K562 (cell line): ENCODE data around the gene ALDH3B2. TPM values are rescaled to one million over a fixed set of nuclear protein-coding genes. Genes with fewer than 3 reads are reported as not detected.

Experiments used
- ATF7 ChIP-seq: fragments of 450-650 bp; IDR thresholded peaks from 2 replicates; pipeline ENCODE4 v1.7.1; 2014; ENCODE audit warnings: mild to moderate bottlenecking, moderate library complexity
- FOSL1 ChIP-seq: fragments of 200-800 bp; sonication (Bioruptor generic); conservative IDR thresholded peaks from 2 replicates; pipeline ENCODE4 v1.6.1; 2016; ENCODE audit warnings: missing genetic modification characterization, missing compliant biosample characterization
- HMGN3 ChIP-seq: IDR thresholded peaks from 2 replicates; pipeline ENCODE4 v1.6.1; 2011; ENCODE audit warnings: borderline replicate concordance, low read depth, mild to moderate bottlenecking, mixed read lengths, low read length; ENCODE audit not compliant: insufficient read length; ENCODE audit errors: extremely low read depth
- MAZ ChIP-seq, 2 experiments: fragments of 450-650 bp in 1 of 2; sonication (generic) in 1 of 2; formaldehyde crosslinking; IDR thresholded peaks in 1 of 2; conservative IDR thresholded peaks in 1 of 2; 2 replicates each; pipeline versions ENCODE4 v1.4.0 to v1.5.0; 2020; ENCODE audit warnings: mild to moderate bottlenecking in 1 of 2, missing genetic modification reagents in 1 of 2
- NCOR1 ChIP-seq: fragments of 450-650 bp; IDR thresholded peaks from 2 replicates; pipeline ENCODE4 v1.6.1; 2016; ENCODE audit warnings: mild to moderate bottlenecking, moderate library complexity
- NELFE ChIP-seq: IDR thresholded peaks from 2 replicates; pipeline ENCODE4 v1.6.1; 2011; ENCODE audit warnings: mild to moderate bottlenecking; ENCODE audit not compliant: insufficient read depth, insufficient read length
- PHB2 ChIP-seq: fragments of 450-650 bp; IDR thresholded peaks from 2 replicates; pipeline ENCODE4 v1.6.1; 2017; ENCODE audit warnings: low read depth
- POLR2A ChIP-seq: fragments of 450-650 bp; conservative IDR thresholded peaks from 2 replicates; pipeline ENCODE4 v1.6.1; 2016
- POLR2AphosphoS2 ChIP-seq: IDR thresholded peaks from 2 replicates; pipeline ENCODE4 v1.6.1; 2012; ENCODE audit warnings: low read length, improper control_type of control experiment
- RB1 ChIP-seq: fragments of 450-650 bp; IDR thresholded peaks from 2 replicates; pipeline ENCODE4 v1.6.1; 2017; ENCODE audit warnings: low read depth, mild to moderate bottlenecking
- RBM22 ChIP-seq: fragments of 200-400 bp; formaldehyde crosslinking; IDR thresholded peaks from 2 replicates; pipeline ENCODE4 v1.6.1; 2018; ENCODE audit warnings: low read length, low read depth; ENCODE audit not compliant: poor library complexity, severe bottlenecking
- REST ChIP-seq, 2 experiments: fragments of 450-650 bp; formaldehyde crosslinking in 1 of 2; IDR thresholded peaks; 2 replicates each; pipeline versions ENCODE4 v1.4.0 to v1.6.1; 2014 to 2020; ENCODE audit warnings: mild to moderate bottlenecking in 2 of 2, borderline replicate concordance in 1 of 2, low read depth in 1 of 2
- RUNX1 ChIP-seq: sonication (generic); IDR thresholded peaks from 2 replicates; pipeline ENCODE4 v1.6.1; 2016; ENCODE audit warnings: antibody characterized with exemption, low read depth
- STAT5B ChIP-seq: fragments of 250-450 bp; sonication (Bioruptor Pico); IDR thresholded peaks from 2 replicates; pipeline ENCODE4 v1.8.0; 2021; ENCODE audit warnings: mild to moderate bottlenecking, inconsistent platforms
- TEAD4 ChIP-seq, 2 experiments: sonication (generic) in 1 of 2; formaldehyde crosslinking in 1 of 2; IDR thresholded peaks; 2 replicates each; pipeline versions ENCODE4 v1.6.1 to v1.8.0; 2012 to 2022; ENCODE audit warnings: borderline replicate concordance in 1 of 2, inconsistent platforms in 1 of 2, low read length in 1 of 2, mild to moderate bottlenecking in 1 of 2, missing genetic modification reagents in 1 of 2
- ZNF140 ChIP-seq: fragments of 250-450 bp; sonication (Bioruptor Pico); IDR thresholded peaks from 2 replicates; pipeline ENCODE4 v1.8.0; 2021; ENCODE audit warnings: moderate library complexity, mild to moderate bottlenecking, inconsistent platforms
- polyA plus RNA-seq, 8 experiments: library from polyadenylated mRNA; depleted of rRNA in 4 of 8; stranded (reverse) in 5 of 8; unstranded in 3 of 8; fragments of >200 nt; fragmentation: Nextera tagmentation in 2 of 8; fragmentation: Illumina TruSeq in 1 of 8; extraction: Ambion mirVana in 2 of 8; extraction: Trizol in 1 of 8; gene quantifications; 2 replicates each; pipeline versions ENCODE4 v1.2.1 to v1.2.3, GENCODE V29; 2011 to 2014; ENCODE audit warnings: inconsistent platforms in 1 of 8, missing spikeins in 1 of 8
- total RNA-seq, 7 experiments: library from RNA; depleted of rRNA in 6 of 7; stranded (reverse); fragments of >200 nt in 6 of 7; fragmentation: Illumina TruSeq in 2 of 7; extraction: Trizol in 2 of 7; gene quantifications; 2 replicates each; pipeline versions ENCODE4 v1.2.1 to v1.2.3, GENCODE V29; 2011 to 2021; ENCODE audit warnings: low replicate concordance in 1 of 7
- TF ChIP-seq, protein P1 (sequence below): fragments of 250-450 bp; sonication (Bioruptor Pico); IDR thresholded peaks from 2 replicates; pipeline ENCODE4 v1.8.0; 2022; ENCODE audit warnings: moderate library complexity, mild to moderate bottlenecking, inconsistent platforms

The ALDH3B2 gene
- total and polyA plus RNA-seq, 9 of the 15 experiments (the other 6 are each of a cell fraction or from before 2014, with no cell fraction given): not detected

DNA sequence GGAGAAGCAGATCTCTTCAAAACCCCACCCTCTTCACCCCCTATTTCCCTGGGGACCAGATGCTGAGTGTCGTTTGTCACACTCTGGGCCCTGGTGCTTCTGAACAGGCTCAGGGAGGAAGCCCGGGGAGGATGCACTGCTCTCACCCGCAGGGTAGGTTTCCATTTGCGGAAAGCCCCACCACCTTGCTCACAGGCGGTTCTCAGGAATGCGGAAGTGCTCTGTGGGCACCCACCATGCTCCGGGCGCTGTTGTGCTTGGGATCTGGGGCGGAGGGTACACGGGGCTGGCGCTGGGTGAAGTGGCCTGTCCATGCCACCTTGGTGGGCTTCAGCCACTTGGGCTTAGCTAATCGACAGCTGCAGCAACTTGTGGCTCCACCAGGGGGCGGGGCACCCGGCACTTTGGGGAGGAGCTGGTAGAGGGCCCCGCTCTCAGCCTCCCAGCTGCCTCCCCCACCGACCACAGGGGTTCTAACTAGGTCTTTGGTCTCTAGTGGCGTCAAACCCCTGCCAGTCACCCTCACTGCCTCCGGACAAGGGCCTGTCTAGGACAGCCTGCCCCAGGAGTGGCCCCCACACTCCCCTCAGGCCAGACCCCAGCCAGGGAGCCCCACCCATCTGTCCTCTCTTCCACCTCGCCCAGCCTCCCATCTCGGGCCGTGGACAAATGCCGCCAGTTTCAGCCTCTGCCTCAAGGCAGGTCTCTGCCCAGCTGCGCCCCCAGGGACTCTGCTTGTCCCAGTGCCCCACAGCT is 60.3 kb downstream of the ALDH3B2 start (continued):
- TF ChIP-seq HMGN3: peak; percentile 46
- TF ChIP-seq POLR2A: peak; percentile 50; the same call in 1 of the 2 replicates
- peak; percentile 65; the same call in 1 of the 2 replicates for TF ChIP-seq TEAD4 (IDR thresholded peaks at IDR 0.05; ENCODE audit: low read length)
- TF ChIP-seq TEAD4 (CRISPR knock-in tag; IDR thresholded peaks at IDR 0.05; ENCODE audit: borderline replicate concordance): no peak
- TF ChIP-seq FOSL1 (tag): no peak
- peak; percentile 64 for TF ChIP-seq RB1
- no peak for TF ChIP-seq PHB2
- TF ChIP-seq ZNF140: no peak
- TF ChIP-seq NELFE: no peak
- TF ChIP-seq POLR2AphosphoS2: peak; percentile 59; the same call in 1 of the 2 replicates
- no peak for TF ChIP-seq NCOR1
- 0 out of 2 replicates have a peak, but pooled peaks have one; percentile 18 for TF ChIP-seq RUNX1
- TF ChIP-seq STAT5B: no peak
- peak; percentile 34 for TF ChIP-seq RBM22
- TF ChIP-seq ATF7: 0 out of 2 replicates have a peak, but pooled peaks have one; percentile 11
- peak in 1 of 2 experiments; percentile 42; a peak in 1 of 4 replicates for TF ChIP-seq MAZ (CRISPR knock-in tag; conservative IDR thresholded peaks at IDR 0.05 in 1 of 2, IDR thresholded peaks at IDR 0.05 in 1 of 2)
- TF ChIP-seq, protein P1, sequence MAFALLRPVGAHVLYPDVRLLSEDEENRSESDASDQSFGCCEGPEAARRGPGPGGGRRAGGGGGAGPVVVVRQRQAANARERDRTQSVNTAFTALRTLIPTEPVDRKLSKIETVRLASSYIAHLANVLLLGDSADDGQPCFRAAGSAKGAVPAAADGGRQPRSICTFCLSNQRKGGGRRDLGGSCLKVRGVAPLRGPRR: no peak
- TF ChIP-seq REST (IDR thresholded peaks at IDR 0.05; ENCODE audit: borderline replicate concordance): peak; percentile 28; the same call in 1 of the 2 replicates
- no peak for TF ChIP-seq REST (CRISPR knock-in tag; IDR thresholded peaks at IDR 0.05; ENCODE audit: low read depth)
